ENCODE measurements around the gene PLEKHG5.

The PLEKHG5 gene

DNA sequence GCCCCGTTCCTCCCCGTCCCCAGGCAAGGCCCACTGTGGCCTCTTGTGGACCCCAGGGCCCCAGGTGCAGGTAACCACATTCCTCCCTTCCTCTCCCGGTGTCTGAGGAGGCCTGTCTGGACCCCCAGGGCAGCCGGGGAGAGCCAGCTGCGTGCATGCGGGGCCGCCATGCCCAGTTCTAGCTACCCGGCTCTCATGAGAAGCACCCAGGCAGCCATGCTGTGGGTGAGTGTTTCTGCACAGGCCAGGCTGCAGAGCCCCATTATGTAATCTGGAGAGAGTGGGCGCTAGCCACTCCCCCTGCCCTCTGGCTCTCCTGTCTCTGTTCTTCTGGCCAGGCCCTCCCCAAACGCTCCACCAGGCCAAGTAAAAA, 18.4 kb upstream of the PLEKHG5 start:
- DNase-seq: no peak

GRCh38 chr1:6509220-6509918, 17.9 kb upstream of the PLEKHG5 start:
- no peak for DNase-seq

DNA sequence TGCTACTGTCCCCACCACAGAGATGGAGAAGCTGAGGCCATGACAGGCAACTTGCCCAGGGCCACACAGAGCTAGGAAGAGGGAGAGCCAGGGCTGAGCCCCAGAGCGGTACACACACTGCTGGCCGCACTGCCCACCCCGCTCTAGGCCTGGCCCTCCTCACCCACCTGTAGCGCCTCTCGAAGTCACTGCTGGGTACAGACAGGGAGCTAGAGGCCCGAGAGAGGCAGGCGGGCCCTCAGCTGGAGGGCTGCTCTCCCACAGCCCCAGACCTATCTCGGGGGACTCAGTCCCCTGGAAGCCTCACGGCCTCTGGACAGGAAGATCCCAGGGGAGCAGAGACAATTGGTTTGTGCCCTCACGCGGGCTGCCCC, 17.3 kb upstream of the PLEKHG5 start:
- DNase-seq: no peak

DNA sequence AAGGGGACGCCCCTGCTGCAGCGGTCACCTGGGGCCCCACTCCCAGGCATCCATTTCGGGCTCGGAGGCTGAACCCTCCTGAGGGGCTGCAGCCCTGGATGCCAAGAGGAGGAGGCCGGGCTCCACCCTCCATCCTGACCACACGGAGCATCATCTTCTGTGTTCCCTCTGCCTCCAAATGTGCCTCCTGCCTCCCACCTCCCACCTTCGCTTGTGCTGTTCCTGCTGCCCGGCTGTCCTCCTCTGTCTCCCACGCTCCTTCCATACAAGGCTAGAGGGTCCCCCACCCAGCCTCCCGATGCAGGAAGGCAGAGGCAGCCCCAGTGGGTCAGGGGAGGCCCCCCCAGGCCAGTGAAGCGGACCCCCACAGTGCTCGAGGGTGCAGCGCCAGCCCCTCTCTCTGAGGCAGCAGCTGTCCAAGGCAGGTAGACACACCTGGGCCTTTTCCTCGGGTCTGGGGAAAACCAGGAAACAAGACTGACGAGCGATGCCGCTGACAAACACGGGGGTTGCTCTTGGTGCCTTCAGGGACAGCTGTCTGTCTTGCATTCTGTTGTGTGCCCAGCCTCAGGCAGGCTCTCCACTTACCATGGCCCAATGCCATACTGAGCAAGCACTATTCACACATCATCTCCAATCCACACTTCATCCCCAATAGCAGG, 16.8 kb upstream of the PLEKHG5 start:
- DNase-seq: no peak

GRCh38 chr1:6507461-6507911, 16.0 kb upstream of the PLEKHG5 start:
- no peak for DNase-seq

DNA sequence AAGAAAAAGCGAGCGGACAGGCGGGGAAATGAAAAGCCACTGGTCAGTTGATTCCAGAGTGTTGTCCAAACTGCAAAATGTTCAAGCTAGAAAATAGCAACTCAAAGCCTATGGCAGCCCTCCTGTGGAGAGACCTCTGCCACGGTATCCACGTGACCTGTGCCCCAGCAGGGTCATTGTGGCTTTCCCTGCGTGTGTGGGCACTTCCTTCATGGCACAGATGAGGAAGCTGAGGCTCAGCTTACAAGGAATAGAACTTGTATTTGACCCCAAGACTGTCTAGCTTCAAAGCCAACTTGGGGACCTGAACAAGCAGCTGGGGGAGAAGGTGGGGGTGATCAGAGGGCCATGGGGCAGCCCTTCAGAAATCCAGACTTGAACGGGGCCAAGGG, 15.6 kb upstream of the PLEKHG5 start:
- DNase-seq: no peak

DNA sequence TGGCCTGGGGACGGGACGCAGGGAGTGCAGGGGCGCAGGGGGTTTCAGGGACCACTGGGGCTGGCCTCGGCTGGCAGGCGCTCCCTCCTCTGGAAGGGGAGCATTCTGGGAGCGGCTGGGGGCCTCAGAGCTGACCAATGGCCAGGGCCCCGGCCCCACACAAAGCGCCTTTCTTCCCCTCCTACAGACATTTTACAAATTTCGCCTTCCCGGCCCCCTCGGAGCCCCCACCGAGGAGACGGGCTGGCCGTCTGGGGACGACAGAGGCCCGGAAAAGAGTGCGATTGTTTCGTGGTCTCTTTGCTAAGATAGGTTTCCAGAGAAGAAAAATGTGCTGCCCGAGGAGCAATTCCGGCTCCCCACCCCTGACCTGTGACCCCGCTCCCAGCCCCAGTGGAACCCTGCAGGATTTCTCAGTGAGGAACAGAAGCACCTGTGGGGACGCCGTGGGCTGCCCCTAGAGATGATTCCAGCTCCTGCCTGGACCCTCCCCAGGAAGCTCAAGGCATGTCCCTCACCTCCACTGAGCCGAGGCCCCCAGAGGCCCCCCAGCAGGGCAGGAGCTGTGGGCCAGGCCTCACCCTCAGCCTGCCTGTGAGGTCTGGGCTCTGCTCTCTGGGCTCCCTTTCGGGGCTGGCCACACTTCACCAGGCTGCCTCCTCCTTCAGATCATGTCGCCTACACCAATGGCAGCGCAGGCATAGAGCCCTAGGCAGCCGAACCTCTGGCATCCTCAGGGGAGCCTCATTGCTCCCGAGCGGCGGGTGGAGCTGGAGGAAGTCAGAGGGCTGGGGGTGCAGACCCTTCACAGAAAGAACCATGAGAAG, 15.0 kb upstream of the PLEKHG5 start:
- DNase-seq: no peak

DNA sequence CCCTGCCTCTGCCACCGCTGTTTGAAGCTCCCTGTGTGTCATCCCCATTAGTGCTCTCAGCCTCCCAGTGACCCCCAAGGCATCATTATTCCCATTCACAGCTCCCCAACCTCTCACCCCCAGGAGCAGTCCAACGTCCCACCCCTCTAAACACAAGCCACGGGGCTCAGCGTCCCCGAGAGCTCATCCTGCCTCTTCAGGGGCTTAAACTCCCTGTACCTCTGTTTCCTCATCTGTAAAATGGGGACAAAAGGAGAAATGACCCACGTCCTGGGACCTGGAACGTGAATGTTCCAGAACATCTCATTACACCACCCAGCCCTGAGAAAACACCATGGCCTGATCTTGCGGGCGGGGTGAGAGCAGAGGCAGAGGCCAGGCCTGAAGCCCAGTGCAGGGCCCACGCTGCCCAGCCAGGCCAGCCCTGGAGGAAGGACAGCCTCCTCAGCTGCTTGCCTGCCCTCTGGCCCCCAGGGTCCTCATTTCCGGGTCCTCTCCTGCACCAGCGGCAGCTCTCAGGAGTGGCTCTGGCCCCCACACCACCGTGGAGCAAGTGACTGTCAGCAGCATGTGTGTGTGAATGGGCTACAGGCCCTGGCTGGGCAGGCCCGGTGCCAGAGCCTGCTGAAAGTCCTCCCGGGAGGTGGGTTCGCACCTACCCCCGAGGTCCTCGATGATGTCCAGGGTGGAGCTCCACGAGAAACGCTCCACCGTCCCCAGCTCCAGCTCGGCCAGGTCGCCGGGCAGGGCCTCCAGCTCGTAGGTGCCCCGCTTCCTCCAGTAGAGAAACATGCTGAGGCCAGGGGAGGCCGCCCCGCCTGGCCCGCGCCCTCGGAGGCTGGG, 14.1 kb upstream of the PLEKHG5 start:
- DNase-seq: no peak

DNA sequence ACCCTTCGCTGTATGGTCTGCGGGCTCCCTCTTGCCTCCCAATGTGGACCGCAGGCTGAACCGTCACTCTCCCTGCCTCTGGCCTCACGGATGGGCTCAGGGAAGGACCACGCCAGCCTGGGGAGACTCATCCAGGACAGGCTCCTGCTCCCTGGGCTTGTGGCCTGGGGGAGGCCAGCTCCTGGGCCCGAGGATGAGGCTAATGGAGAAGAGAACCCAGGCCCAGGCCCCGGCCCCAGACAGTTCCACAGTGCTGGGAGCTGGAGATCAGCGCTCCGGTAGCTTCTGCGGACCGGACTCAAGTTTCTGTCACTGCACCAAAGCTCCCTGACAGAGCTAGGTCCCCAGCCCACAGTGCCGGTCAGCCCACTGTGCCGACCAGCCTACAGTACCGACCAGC, 13.4 kb upstream of the PLEKHG5 start:
- DNase-seq: no peak

DNA sequence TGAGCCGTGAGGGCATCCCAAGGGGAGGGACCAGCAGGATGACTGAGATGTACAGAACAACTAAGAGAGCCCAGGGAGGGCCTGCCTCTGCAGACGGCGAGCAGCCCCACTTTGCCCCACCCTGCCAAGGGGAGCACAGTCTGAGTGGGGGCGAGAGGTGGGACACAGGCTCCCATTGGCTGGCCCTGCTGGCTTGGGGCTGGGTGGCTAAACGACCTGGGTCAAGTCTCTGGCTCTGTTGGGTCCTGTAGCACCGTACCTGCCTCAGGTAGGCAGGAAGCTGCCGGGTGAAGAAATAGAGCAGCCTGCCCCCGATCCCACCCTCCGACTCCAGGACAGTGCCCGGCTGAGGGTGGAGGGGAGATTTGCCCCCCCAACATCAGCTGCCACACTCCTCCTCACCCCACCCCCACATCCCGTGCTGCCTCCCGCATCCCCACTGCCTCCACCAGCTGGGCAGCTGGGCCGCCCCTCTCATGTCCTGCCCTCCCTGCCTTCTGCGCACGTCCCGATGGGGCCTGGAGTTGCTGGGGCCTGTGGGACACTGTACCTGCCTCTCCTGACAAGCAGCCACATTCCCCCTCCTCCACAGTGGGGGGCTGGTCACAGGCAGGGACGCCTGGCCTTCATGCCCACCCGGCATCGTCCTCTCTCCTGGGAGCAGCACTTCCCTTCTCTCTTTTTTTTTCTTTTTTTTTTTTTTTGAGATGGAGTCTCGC, 12.6 kb upstream of the PLEKHG5 start:
- no peak for DNase-seq

DNA sequence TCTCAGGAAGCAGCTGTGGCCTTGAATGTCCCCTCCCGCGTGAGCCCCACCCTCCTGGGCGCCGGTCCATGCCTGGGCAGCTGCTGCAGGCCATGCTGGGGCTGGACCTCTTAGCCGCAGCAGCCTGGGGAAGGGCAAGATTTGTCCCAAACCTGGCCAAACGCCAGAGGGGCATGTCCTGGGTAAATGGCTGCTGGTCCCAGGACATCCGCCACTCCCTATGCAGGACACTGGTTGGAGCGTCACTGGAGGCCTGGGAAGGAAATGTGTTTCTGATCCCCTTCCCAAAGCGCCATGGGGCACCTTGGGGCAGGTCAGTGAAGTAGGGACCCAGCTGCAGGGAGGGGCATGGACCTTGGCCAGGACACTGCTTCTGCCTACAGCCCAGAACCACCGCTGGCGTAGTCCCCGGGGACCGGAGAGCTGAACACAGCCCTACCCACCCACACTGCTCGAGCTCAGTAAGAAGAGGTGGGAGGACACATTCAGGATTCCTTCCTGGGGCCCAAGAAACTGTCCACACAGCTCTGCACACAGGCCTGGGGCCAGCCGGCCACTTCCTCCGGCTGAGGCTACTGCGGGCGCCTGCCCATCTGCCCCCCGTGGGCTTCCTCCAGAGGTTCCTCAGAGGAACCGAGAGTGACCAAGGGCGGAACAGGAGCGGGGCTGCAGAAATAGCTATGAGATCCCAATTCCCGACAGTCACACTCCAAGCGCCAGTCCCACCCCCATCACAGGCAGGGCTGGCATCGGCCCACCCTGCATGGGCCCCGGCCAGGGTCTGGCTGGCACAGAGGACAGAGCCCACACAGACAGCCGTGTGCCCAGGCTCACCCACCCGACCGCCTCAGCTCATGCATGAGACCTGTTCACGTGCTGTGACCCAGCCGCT, 10.8 kb upstream of the PLEKHG5 start:
- DNase-seq: no peak

- no peak for DNase-seq
Observed at GRCh38 chr1:6501279-6501813, 9.9 kb upstream of the PLEKHG5 start.

DNA sequence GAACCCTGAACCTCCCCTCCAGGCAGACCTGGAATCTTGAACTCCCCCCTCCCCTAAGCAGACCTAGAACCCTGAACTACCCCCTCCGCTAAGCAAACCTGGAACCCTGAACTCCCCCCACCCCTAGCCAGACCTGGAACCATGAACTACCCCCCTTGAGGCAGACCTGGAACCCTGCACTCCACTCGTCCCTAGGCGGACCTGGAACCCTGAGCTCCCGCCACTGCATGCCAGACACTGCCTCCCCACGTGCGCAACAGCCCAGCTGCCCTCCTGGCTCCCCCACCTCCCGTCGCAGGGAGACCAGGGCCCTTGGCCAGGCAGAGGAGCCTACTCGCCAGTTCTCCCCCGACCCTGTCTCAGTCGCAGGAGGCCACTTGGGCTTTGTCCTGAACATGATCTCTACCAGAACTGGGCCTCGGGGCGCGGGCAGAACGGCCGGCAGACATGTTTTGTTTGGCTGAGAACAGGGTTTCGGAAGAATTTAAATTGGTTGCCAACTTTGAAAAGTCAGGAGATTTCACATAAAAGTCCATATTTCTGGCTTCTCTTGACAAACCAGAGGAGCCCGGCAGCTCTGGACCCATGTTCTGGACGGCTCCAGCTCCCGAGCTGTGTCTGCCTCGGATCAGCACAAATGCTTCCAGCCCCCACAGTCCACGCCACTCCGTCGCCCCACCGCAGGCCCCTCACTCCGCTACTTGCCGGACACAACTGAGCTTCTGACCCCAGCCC, 9.2 kb upstream of the PLEKHG5 start:
- no peak for DNase-seq

DNA sequence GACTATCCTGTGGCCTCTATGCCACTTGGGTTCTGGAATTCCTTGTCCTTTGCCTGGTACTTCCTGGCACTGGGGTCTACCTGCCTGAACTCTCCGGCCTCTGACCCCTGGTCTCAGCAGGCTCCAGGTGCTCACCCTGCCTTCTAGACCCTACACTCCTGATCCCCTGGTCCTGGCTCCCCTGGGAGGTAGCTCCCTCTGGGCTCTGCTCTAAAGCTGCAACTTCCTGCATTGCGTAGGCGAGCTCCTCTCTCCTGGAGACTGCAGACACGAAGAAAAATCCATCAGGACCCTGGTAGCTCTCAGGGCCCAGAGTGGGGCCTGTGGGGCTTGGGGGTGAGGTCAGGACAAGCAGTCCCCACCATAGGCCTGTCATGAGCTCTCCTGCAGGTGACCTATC, 7.8 kb upstream of the PLEKHG5 start:
- DNase-seq: no peak

DNA sequence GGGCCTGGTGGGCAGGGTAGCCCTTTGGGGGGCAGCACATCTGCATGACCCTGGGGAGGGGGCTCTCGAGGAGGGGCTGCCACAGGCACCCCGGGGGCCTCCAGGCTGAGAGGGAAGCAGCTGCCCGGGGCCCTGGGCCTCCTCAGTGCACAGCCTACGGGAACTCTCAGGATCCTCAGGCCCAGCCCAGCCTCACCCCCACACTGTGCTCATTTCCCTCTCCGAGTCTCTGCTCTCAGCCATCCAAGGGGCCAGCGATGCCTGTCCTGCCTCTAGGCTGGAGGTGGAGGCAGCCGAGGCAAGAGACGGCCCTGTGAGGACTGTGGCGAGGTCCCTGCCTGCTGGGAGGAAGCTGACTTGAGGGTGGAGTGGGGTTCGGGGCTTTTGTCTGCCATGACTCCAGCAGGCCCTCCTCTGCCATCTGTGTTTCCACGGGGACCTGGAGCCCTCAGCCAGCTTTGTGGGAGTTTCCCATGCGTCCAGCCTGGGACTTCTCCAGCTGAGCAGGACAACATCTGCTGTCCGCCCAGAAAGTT, 7.2 kb upstream of the PLEKHG5 start:
- DNase-seq: no peak

GRCh38 chr1:6497867-6498575, 6.6 kb upstream of the PLEKHG5 start:
- no peak for DNase-seq

DNA sequence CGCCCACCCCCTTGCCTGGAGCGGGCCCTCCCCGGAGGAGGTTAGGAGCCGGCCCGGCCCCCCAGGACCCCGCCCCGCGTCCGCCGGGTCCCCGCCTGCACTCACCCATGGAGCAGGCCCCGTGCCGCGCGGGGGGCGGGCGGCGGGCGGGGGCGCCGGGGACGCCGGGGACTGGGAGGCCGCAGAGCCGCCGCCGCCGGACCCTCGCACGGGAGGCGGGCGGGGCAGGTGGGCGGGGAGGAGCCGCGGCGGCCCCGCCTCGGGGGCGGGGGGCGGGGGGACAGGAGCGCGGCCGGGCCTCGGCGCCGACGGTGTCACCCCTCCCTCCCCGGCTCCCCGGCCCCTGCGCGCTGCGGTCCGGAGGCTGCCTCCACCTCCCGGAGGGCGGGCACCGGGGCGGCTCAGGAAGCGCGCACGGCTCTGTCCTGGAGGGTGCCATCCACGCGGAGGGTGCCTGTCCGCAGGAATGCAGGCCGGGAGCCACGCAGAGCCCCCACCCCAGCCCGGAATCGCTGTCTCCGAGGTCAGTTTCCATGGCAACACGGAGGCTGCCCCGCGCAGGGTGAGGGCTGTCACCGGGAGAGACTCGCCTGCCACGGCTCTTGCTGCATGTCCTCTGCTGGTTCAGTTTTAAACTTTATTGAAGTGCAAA, 5.9 kb upstream of the PLEKHG5 start:
- peak; percentile 80 for DNase-seq

GRCh38 chr1:6496890-6497214, 5.4 kb upstream of the PLEKHG5 start:
- no peak for DNase-seq

- DNase-seq: no peak
Observed at GRCh38 chr1:6496365-6496721, 4.9 kb upstream of the PLEKHG5 start.
